ENCODE data around the gene POLR2E. TPM values are rescaled to one million over a fixed set of nuclear protein-coding genes. Genes with fewer than 3 reads are reported as not detected.

POLR2E gene
- total and polyA plus RNA-seq, 2 donors, result 79.0 to 84.0 TPM

- H3K9me3 ChIP-seq (ENCODE audit: control insufficient read depth in 2 of 2, insufficient read depth in 1 of 2, low read length in 1 of 2), result peaks cover 25 to 45% of the 10 kb centered on the region in 2 donors
- no peaks in the 10 kb centered on the region for H3K4me1 ChIP-seq (ENCODE audit: control insufficient read depth in 2 of 2, insufficient read depth in 2 of 2, low read length in 2 of 2)
- DNase-seq (ENCODE audit: low read depth in 6 of 9, low spot score in 9 of 9), result peak in 1 of 9 donors; percentile 64
- no peaks in the 10 kb centered on the region for H3K27me3 ChIP-seq (ENCODE audit: control insufficient read depth in 2 of 2, insufficient read depth in 1 of 2, low read length in 1 of 2)
- no peak overlapping the region for H3K27ac ChIP-seq (ENCODE audit: low read depth in 1 of 2, low read length in 1 of 2)
- no peak overlapping the region for H3K4me3 ChIP-seq (ENCODE audit: low read length in 2 of 2)
- peaks cover 52 to 59% of the 10 kb centered on the region in 2 donors for H3K36me3 ChIP-seq (ENCODE audit: control insufficient read depth in 2 of 2, insufficient read depth in 2 of 2, low read length in 1 of 2)
- WGBS, result 61% methylated on average over 3 of the region's 3 CpGs
These were observed 37.9 kb downstream of the POLR2E start for GRCh38 chr19:1057176-1057855.

DNA sequence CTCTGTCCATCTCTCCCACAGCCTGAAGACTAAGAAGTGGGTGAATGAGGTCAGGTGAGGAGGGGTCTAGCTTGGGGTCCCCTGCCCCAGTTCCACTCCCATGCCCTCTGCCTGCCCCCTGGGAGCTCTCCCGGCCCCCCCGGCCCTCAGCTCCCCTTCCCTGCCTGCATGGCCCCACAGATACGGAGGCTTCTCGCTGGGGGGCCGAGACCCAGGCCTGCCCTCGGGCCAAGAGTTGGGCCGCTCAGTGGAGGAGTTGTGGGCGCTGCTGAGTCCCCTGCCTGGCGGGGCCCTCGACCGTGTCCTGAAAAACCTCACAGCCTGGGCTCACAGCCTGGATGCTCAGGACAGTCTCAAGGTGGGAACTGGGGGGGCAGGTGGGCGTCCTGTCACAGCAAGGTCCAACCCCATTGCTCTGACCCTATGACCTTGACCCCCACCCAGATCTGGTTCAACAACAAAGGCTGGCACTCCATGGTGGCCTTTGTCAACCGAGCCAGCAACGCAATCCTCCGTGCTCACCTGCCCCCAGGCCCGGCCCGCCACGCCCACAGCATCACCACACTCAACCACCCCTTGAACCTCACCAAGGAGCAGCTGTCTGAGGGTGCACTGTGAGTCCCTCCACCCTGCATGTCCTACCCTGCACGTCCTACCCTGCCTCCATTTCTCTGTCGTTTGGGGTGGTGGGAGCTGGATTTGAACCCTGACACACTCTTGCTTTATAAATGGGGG is 39.1 kb downstream of the POLR2E start:
- whole genome bisulfite sequencing, result 97% methylated on average over 20 of the region's 20 CpGs
- Histone ChIP-seq H3K36me3 (ENCODE audit: control insufficient read depth in 2 of 2, insufficient read depth in 2 of 2, low read length in 1 of 2) (peaks cover 56 to 58% of the 10 kb centered on the region in 2 donors), H3K9me3 (ENCODE audit: control insufficient read depth in 2 of 2, insufficient read depth in 1 of 2, low read length in 1 of 2) (peaks cover 25 to 55% of the 10 kb centered on the region in 2 donors)

DNA sequence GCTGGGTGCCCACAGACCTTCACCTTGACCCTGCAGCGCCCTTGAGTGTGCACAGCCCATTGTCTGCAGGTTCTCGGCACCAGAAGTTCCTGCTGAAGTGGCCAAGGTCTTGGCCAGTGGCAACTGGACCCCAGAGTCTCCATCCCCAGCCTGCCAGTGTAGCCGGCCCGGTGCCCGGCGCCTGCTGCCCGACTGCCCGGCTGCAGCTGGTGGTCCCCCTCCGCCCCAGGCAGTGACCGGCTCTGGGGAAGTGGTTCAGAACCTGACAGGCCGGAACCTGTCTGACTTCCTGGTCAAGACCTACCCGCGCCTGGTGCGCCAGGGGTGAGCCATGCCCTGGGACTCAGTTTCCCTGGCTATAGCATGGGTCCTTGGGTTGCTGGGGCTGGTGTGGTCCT is 40.1 kb downstream of the POLR2E start:
- Histone ChIP-seq H3K4me3 (ENCODE audit: low read length in 2 of 2) (no peak overlapping the region), H3K27ac (ENCODE audit: low read depth in 1 of 2, low read length in 1 of 2) (no peak overlapping the region), H3K27me3 (ENCODE audit: control insufficient read depth in 2 of 2, insufficient read depth in 1 of 2, low read length in 1 of 2) (no peaks in the 10 kb centered on the region), H3K4me1 (ENCODE audit: control insufficient read depth in 2 of 2, insufficient read depth in 2 of 2, low read length in 2 of 2) (no peaks in the 10 kb centered on the region), H3K9me3 (ENCODE audit: control insufficient read depth in 2 of 2, insufficient read depth in 1 of 2, low read length in 1 of 2) (peaks cover 25 to 59% of the 10 kb centered on the region in 2 donors), H3K36me3 (ENCODE audit: control insufficient read depth in 2 of 2, insufficient read depth in 2 of 2, low read length in 1 of 2) (peaks cover 56 to 61% of the 10 kb centered on the region in 2 donors)
- no peak for DNase-seq (ENCODE audit: low read depth in 6 of 9, low spot score in 9 of 9)
- over 99% methylated on average over 14 of the region's 14 CpGs for WGBS

More for the DNA sequence above, 39.1 kb downstream of the POLR2E start:
- no peak for DNase-seq (ENCODE audit: low read depth in 6 of 9, low spot score in 9 of 9)
- H3K27me3 ChIP-seq (ENCODE audit: control insufficient read depth in 2 of 2, insufficient read depth in 1 of 2, low read length in 1 of 2), result no peaks in the 10 kb centered on the region
- no peak overlapping the region for H3K4me3 ChIP-seq (ENCODE audit: low read length in 2 of 2)
- no peaks in the 10 kb centered on the region for H3K4me1 ChIP-seq (ENCODE audit: control insufficient read depth in 2 of 2, insufficient read depth in 2 of 2, low read length in 2 of 2)
- no peak overlapping the region for H3K27ac ChIP-seq (ENCODE audit: low read depth in 1 of 2, low read length in 1 of 2)

- Histone ChIP-seq H3K4me3 (ENCODE audit: low read length in 2 of 2) (no peak overlapping the region), H3K9me3 (ENCODE audit: control insufficient read depth in 2 of 2, insufficient read depth in 1 of 2, low read length in 1 of 2) (peaks cover 25 to 59% of the 10 kb centered on the region in 2 donors), H3K27ac (ENCODE audit: low read depth in 1 of 2, low read length in 1 of 2) (no peak overlapping the region), H3K27me3 (ENCODE audit: control insufficient read depth in 2 of 2, insufficient read depth in 1 of 2, low read length in 1 of 2) (no peaks in the 10 kb centered on the region), H3K36me3 (ENCODE audit: control insufficient read depth in 2 of 2, insufficient read depth in 2 of 2, low read length in 1 of 2) (peaks cover 54 to 57% of the 10 kb centered on the region in 2 donors), H3K4me1 (ENCODE audit: control insufficient read depth in 2 of 2, insufficient read depth in 2 of 2, low read length in 2 of 2) (no peaks in the 10 kb centered on the region)
- DNase-seq (ENCODE audit: low read depth in 6 of 9, low spot score in 9 of 9), result no peak
- 97% methylated on average over 28 of the region's 28 CpGs for WGBS
These were observed 40.8 kb downstream of the POLR2E start for GRCh38 chr19:1054102-1055027.

DNA sequence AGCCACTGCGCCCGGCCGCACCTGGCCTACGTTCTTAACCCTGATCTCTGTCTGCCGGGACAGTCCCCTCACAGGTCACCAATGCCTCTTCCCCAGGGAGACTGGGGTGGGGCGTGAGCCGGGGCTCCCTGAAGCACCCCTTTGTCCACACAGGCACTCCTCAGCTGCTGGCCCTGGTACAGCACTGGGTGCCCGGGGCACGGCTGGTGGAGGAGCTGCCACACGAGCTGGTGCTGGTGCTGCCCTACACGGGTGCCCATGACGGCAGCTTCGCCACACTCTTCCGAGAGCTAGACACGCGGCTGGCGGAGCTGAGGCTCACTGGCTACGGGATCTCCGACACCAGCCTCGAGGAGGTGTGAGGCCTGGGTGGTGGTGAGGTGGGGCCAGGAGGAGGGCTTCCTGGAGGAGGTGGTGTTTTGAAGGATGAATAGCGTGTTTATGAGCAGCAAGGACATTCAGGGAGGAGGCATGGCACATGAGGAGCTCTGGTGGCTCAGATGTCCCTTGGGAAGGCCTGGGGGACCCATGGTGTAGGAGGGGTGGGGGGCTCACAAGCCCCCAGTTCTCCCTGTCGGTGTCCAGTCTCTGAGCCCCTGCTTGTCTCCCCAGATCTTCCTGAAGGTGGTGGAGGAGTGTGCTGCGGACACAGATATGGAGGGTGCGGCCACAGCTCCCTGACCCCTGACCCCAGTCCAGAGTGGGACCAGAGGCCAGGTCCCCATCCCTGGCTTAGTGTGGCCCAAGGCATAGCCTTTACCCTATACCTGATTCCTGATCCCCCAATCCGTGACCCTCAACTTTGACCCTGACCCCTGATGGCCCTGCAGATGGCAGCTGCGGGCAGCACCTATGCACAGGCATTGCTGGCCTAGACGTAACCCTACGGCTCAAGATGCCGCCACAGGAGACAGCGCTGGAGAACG is 41.7 kb downstream of the POLR2E start:
- H3K9me3 ChIP-seq (ENCODE audit: control insufficient read depth in 2 of 2, insufficient read depth in 1 of 2, low read length in 1 of 2), result peaks cover 20 to 53% of the 10 kb centered on the region in 2 donors
- WGBS, result 98% methylated on average over 31 of the region's 31 CpGs
- H3K4me1 ChIP-seq (ENCODE audit: control insufficient read depth in 2 of 2, insufficient read depth in 2 of 2, low read length in 2 of 2), result no peaks in the 10 kb centered on the region
- H3K4me3 ChIP-seq (ENCODE audit: low read length in 2 of 2), result no peak overlapping the region
- H3K36me3 ChIP-seq (ENCODE audit: control insufficient read depth in 2 of 2, insufficient read depth in 2 of 2, low read length in 1 of 2), result peaks cover 48 to 51% of the 10 kb centered on the region in 2 donors
- H3K27ac ChIP-seq (ENCODE audit: low read depth in 1 of 2, low read length in 1 of 2), result no peak overlapping the region
- DNase-seq (ENCODE audit: low read depth in 6 of 9, low spot score in 9 of 9), result no peak
- no peaks in the 10 kb centered on the region for H3K27me3 ChIP-seq (ENCODE audit: control insufficient read depth in 2 of 2, insufficient read depth in 1 of 2, low read length in 1 of 2)

DNA sequence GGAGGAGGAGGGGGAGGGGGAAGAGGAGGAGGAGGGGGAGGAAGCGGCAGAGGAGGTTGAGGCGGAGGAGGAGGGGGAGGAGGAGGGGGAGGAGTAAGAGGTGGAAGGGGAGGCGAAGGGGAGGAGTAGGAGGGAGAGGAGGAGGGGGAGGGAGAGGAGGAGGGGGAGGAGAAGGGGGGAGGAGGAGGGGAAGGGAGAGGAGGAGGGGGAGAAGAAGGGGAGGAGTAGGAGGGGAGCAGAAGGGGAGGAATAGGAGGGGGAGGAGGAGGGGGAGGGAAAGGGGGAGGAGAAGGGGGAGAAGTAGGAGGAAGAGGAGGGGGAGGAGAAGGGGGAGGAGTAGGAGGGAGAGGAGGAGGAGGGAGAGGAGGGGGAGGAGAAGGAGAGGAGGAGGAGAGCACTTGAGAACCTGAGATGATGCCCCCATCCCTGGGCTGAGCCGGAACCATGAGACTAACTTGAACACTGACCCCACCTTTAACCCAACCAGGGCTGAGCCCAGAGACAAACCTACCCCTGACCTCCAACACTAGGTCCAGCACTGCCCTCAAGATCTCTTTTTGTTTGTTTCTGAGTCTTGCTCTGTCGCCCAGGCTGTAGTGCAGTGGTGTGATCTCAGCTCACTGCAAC is 42.7 kb downstream of the POLR2E start:
- H3K9me3 ChIP-seq (ENCODE audit: control insufficient read depth in 2 of 2, insufficient read depth in 1 of 2, low read length in 1 of 2), result peaks cover 16 to 43% of the 10 kb centered on the region in 2 donors
- H3K36me3 ChIP-seq (ENCODE audit: control insufficient read depth in 2 of 2, insufficient read depth in 2 of 2, low read length in 1 of 2), result peaks cover 44 to 49% of the 10 kb centered on the region in 2 donors
- H3K4me3 ChIP-seq (ENCODE audit: low read length in 2 of 2), result no peak overlapping the region
- H3K27ac ChIP-seq (ENCODE audit: low read depth in 1 of 2, low read length in 1 of 2), result no peak overlapping the region
- H3K27me3 ChIP-seq (ENCODE audit: control insufficient read depth in 2 of 2, insufficient read depth in 1 of 2, low read length in 1 of 2), result no peaks in the 10 kb centered on the region
- no peak for DNase-seq (ENCODE audit: low read depth in 6 of 9, low spot score in 9 of 9)
- no peaks in the 10 kb centered on the region for H3K4me1 ChIP-seq (ENCODE audit: control insufficient read depth in 2 of 2, insufficient read depth in 2 of 2, low read length in 2 of 2)
- 86% methylated on average over 5 of the region's 5 CpGs for WGBS

DNA sequence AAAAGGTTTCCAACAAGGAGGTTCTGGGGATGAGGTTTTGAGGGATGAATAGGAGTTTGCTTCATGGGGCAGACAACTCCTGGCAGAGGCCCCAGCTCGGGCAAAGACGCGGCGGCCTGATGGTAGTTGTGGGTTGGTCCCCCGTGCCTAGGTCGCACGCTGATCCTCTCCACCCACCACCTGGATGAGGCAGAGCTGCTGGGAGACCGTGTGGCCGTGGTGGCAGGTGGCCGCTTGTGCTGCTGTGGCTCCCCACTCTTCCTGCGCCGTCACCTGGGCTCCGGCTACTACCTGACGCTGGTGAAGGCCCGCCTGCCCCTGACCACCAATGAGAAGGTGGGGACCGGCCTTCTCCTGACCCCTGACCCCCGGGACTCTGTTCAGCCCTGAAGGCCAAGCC is 43.4 kb downstream of the POLR2E start:
- Histone ChIP-seq H3K4me1 (ENCODE audit: control insufficient read depth in 2 of 2, insufficient read depth in 2 of 2, low read length in 2 of 2) (no peaks in the 10 kb centered on the region), H3K27me3 (ENCODE audit: control insufficient read depth in 2 of 2, insufficient read depth in 1 of 2, low read length in 1 of 2) (no peaks in the 10 kb centered on the region), H3K4me3 (ENCODE audit: low read length in 2 of 2) (no peak overlapping the region), H3K27ac (ENCODE audit: low read depth in 1 of 2, low read length in 1 of 2) (no peak overlapping the region), H3K9me3 (ENCODE audit: control insufficient read depth in 2 of 2, insufficient read depth in 1 of 2, low read length in 1 of 2) (peaks cover 10 to 36% of the 10 kb centered on the region in 2 donors), H3K36me3 (ENCODE audit: control insufficient read depth in 2 of 2, insufficient read depth in 2 of 2, low read length in 1 of 2) (peaks cover 41 to 49% of the 10 kb centered on the region in 2 donors)
- WGBS, result 95% methylated on average over 17 of the region's 17 CpGs
- no peak for DNase-seq (ENCODE audit: low read depth in 6 of 9, low spot score in 9 of 9)
